GM12878 (cell line): ENCODE data around the gene MALSU1. TPM values are rescaled to one million over a fixed set of nuclear protein-coding genes. Genes with fewer than 3 reads are reported as not detected.

ENCODE experiments used
- ATF7 ChIP-seq: fragments of 450-650 bp; IDR thresholded peaks from 2 replicates; pipeline ENCODE4 v1.6.1; 2016; ENCODE audit warnings: low read depth, mild to moderate bottlenecking
- CBX5 ChIP-seq: sonication (generic); IDR thresholded peaks from 2 replicates; pipeline ENCODE4 v1.6.1; 2016; ENCODE audit warnings: low read depth, moderate library complexity, mild to moderate bottlenecking, inconsistent platforms
- CREM ChIP-seq: IDR thresholded peaks from 2 replicates; pipeline ENCODE4 v1.6.1; 2014; ENCODE audit warnings: antibody characterized with exemption, low read depth
- DPF2 ChIP-seq: fragments of 450-650 bp; IDR thresholded peaks from 2 replicates; pipeline ENCODE4 v1.6.1; 2017; ENCODE audit warnings: mild to moderate bottlenecking
- IRF4 ChIP-seq: IDR thresholded peaks from 2 replicates; pipeline ENCODE4 v1.6.1; 2011; ENCODE audit warnings: low read depth, low read length
- JUNB ChIP-seq: IDR thresholded peaks from 2 replicates; pipeline ENCODE4 v1.6.1; 2016; ENCODE audit warnings: antibody characterized with exemption, mild to moderate bottlenecking
- JUND ChIP-seq: IDR thresholded peaks from 2 replicates; pipeline ENCODE4 v1.6.1; 2012; ENCODE audit warnings: low read depth, mild to moderate bottlenecking, low read length, improper control_type of control experiment, moderate library complexity
- KAT2A ChIP-seq: conservative IDR thresholded peaks from 2 replicates; pipeline ENCODE4 v1.6.1; 2011; ENCODE audit warnings: low read depth, low read length; ENCODE audit not compliant: control insufficient read depth
- LARP7 ChIP-seq: fragments of 450-650 bp; IDR thresholded peaks from 2 replicates; pipeline ENCODE4 v1.6.1; 2017; ENCODE audit warnings: mild to moderate bottlenecking
- MEF2B ChIP-seq: fragments of 450-650 bp; IDR thresholded peaks from 2 replicates; pipeline ENCODE4 v1.6.1; 2018; ENCODE audit warnings: mild to moderate bottlenecking, moderate library complexity; ENCODE audit not compliant: partially characterized antibody, poor library complexity, severe bottlenecking
- NBN ChIP-seq: fragments of 450-650 bp; IDR thresholded peaks from 2 replicates; pipeline ENCODE4 v1.6.1; 2016
- PAX5 ChIP-seq: IDR thresholded peaks from 2 replicates; pipeline ENCODE4 v1.6.1; 2011; ENCODE audit warnings: low read depth, low read length, borderline replicate concordance
- POLR2A ChIP-seq: IDR thresholded peaks from 2 replicates; pipeline ENCODE4 v1.6.1; 2011; ENCODE audit warnings: low read depth, mild to moderate bottlenecking, low read length
- POU2F2 ChIP-seq: IDR thresholded peaks from 3 replicates; pipeline ENCODE4 v1.6.1; 2011; ENCODE audit warnings: low read depth, mild to moderate bottlenecking, low read length, borderline replicate concordance
- RUNX3 ChIP-seq: IDR thresholded peaks from 2 replicates; pipeline ENCODE4 v1.6.1; 2012; ENCODE audit warnings: low read length, inconsistent platforms
- SIN3A ChIP-seq: IDR thresholded peaks from 2 replicates; pipeline ENCODE4 v1.6.1; 2012; ENCODE audit warnings: low read depth, low read length, improper control_type of control experiment
- STAT1 ChIP-seq: fragments of 450-650 bp; conservative IDR thresholded peaks from 2 replicates; pipeline ENCODE4 v1.6.1; 2014; ENCODE audit warnings: antibody characterized with exemption, mild to moderate bottlenecking
- polyA plus RNA-seq, 11 experiments: library from polyadenylated mRNA; depleted of rRNA in 4 of 11; unstranded in 6 of 11; stranded (reverse) in 5 of 11; fragments of >200 nt; fragmentation: Nextera tagmentation in 4 of 11; fragmentation: Illumina TruSeq in 1 of 11; extraction: Ambion mirVana in 4 of 11; extraction: Trizol in 1 of 11; gene quantifications; 1 replicate in 1 of 11; 2 replicates in 10 of 11; pipeline versions ENCODE4 v1.2.1 to v1.2.3, GENCODE V29; 2011 to 2016; ENCODE audit warnings: inconsistent platforms in 2 of 11, missing spikeins in 2 of 11, low read depth in 1 of 11
- total RNA-seq, 4 experiments: library from RNA; depleted of rRNA in 3 of 4; stranded (reverse); fragments of >200 nt in 3 of 4; fragmentation: Illumina TruSeq in 1 of 4; extraction: Trizol in 1 of 4; gene quantifications; 2 replicates each; pipeline versions ENCODE4 v1.2.1 to v1.2.3, GENCODE V29; 2013 to 2021
- TF ChIP-seq, protein P1 (sequence below): fragments of 450-650 bp; IDR thresholded peaks from 2 replicates; pipeline ENCODE4 v1.6.1; 2018; ENCODE audit warnings: borderline replicate concordance, mild to moderate bottlenecking; ENCODE audit not compliant: partially characterized antibody
- TF ChIP-seq, protein P2 (sequence below): fragments of 450-650 bp; formaldehyde crosslinking; IDR thresholded peaks from 2 replicates; pipeline ENCODE4 v1.5.0; 2022; ENCODE audit warnings: mild to moderate bottlenecking, missing genetic modification characterization
- TF ChIP-seq, protein P3 (sequence below): IDR thresholded peaks from 2 replicates; pipeline ENCODE4 v1.6.1; 2012; ENCODE audit warnings: low read depth, low read length, improper control_type of control experiment
- TF ChIP-seq, protein P4 (sequence below): fragments of 450-650 bp; IDR thresholded peaks from 2 replicates; pipeline ENCODE4 v1.6.1; 2017; ENCODE audit warnings: low read depth, mild to moderate bottlenecking, moderate library complexity
- TF ChIP-seq, protein P5 (sequence below): fragments of 450-650 bp; formaldehyde crosslinking; IDR thresholded peaks from 2 replicates; pipeline ENCODE4 v1.4.0; 2022; ENCODE audit warnings: mild to moderate bottlenecking, moderate library complexity

The MALSU1 gene
- total and polyA plus RNA-seq, 10 of the 15 experiments (the other 5 are each of a cell fraction or from before 2014, with no cell fraction given) = 8.5 to 159 (median 73.7) TPM

DNA sequence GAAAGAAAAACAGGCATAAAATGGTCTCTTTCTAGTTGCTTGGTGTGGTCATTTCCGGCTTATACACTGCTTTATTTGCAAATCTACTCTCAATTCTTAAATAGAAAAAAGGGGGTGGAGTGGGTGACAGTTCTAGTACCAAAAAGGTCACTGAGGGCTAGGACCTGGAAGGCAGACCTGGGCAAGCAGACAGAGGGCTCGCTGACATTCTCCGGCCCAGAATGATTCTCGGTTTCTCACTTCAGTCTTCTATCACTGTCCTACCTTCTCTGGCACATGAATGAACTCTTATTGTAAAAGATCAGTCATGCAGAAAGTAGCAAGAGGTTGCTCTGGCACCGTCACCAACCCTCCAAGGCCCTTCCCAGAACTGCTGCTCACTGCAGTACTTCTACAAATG is 54.0 kb downstream of the MALSU1 start (continued):
- TF ChIP-seq, protein P1, sequence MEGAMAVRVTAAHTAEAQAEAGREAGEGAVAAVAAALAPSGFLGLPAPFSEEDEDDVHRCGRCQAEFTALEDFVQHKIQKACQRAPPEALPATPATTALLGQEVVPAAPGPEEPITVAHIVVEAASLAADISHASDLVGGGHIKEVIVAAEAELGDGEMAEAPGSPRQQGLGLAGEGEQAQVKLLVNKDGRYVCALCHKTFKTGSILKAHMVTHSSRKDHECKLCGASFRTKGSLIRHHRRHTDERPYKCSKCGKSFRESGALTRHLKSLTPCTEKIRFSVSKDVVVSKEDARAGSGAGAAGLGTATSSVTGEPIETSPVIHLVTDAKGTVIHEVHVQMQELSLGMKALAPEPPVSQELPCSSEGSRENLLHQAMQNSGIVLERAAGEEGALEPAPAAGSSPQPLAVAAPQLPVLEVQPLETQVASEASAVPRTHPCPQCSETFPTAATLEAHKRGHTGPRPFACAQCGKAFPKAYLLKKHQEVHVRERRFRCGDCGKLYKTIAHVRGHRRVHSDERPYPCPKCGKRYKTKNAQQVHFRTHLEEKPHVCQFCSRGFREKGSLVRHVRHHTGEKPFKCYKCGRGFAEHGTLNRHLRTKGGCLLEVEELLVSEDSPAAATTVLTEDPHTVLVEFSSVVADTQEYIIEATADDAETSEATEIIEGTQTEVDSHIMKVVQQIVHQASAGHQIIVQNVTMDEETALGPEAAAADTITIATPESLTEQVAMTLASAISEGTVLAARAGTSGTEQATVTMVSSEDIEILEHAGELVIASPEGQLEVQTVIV = no peak
- TF ChIP-seq, protein P2, sequence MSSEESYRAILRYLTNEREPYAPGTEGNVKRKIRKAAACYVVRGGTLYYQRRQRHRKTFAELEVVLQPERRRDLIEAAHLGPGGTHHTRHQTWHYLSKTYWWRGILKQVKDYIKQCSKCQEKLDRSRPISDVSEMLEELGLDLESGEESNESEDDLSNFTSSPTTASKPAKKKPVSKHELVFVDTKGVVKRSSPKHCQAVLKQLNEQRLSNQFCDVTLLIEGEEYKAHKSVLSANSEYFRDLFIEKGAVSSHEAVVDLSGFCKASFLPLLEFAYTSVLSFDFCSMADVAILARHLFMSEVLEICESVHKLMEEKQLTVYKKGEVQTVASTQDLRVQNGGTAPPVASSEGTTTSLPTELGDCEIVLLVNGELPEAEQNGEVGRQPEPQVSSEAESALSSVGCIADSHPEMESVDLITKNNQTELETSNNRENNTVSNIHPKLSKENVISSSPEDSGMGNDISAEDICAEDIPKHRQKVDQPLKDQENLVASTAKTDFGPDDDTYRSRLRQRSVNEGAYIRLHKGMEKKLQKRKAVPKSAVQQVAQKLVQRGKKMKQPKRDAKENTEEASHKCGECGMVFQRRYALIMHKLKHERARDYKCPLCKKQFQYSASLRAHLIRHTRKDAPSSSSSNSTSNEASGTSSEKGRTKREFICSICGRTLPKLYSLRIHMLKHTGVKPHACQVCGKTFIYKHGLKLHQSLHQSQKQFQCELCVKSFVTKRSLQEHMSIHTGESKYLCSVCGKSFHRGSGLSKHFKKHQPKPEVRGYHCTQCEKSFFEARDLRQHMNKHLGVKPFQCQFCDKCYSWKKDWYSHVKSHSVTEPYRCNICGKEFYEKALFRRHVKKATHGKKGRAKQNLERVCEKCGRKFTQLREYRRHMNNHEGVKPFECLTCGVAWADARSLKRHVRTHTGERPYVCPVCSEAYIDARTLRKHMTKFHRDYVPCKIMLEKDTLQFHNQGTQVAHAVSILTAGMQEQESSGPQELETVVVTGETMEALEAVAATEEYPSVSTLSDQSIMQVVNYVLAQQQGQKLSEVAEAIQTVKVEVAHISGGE (CRISPR knock-in tag) = no peak
- TF ChIP-seq POU2F2 (no peak), CREM (0 out of 2 replicates have a peak, but pooled peaks have one; percentile 22), DPF2 (peak; percentile 32; the same call in 1 of the 2 replicates), PAX5 (peak; percentile 78; the same call in 1 of the 2 replicates), STAT1 (no peak), KAT2A (no peak), RUNX3 (no peak), IRF4 (no peak), NBN (peak; percentile 76; the same call in 1 of the 2 replicates), ATF7 (peak; percentile 69), CBX5 (no peak), SIN3A (no peak), LARP7 (no peak), JUND (no peak), JUNB (no peak), MEF2B (peak; percentile 26), POLR2A (no peak; the same call in 1 of the 2 replicates)
- TF ChIP-seq, protein P3, sequence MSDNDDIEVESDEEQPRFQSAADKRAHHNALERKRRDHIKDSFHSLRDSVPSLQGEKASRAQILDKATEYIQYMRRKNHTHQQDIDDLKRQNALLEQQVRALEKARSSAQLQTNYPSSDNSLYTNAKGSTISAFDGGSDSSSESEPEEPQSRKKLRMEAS = no peak
- TF ChIP-seq, protein P4, sequence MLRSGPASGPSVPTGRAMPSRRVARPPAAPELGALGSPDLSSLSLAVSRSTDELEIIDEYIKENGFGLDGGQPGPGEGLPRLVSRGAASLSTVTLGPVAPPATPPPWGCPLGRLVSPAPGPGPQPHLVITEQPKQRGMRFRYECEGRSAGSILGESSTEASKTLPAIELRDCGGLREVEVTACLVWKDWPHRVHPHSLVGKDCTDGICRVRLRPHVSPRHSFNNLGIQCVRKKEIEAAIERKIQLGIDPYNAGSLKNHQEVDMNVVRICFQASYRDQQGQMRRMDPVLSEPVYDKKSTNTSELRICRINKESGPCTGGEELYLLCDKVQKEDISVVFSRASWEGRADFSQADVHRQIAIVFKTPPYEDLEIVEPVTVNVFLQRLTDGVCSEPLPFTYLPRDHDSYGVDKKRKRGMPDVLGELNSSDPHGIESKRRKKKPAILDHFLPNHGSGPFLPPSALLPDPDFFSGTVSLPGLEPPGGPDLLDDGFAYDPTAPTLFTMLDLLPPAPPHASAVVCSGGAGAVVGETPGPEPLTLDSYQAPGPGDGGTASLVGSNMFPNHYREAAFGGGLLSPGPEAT = peak; percentile 42; the same call in 1 of the 2 replicates
- TF ChIP-seq, protein P5, sequence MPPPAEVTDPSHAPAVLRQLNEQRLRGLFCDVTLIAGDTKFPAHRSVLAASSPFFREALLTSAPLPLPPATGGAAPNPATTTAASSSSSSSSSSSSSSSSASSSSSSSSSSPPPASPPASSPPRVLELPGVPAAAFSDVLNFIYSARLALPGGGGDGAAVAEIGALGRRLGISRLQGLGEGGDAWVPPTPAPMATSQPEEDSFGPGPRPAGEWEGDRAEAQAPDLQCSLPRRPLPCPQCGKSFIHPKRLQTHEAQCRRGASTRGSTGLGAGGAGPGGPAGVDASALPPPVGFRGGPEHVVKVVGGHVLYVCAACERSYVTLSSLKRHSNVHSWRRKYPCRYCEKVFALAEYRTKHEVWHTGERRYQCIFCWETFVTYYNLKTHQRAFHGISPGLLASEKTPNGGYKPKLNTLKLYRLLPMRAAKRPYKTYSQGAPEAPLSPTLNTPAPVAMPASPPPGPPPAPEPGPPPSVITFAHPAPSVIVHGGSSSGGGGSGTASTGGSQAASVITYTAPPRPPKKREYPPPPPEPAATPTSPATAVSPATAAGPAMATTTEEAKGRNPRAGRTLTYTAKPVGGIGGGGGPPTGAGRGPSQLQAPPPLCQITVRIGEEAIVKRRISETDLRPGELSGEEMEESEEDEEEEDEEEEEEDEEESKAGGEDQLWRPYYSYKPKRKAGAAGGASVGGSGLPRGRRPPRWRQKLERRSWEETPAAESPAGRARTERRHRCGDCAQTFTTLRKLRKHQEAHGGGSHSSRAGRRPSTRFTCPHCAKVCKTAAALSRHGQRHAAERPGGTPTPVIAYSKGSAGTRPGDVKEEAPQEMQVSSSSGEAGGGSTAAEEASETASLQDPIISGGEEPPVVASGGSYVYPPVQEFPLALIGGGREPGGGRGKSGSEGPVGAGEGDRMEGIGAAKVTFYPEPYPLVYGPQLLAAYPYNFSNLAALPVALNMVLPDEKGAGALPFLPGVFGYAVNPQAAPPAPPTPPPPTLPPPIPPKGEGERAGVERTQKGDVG = no peak
